ENCODE results near the gene DIP2A. TPM values are rescaled to one million over a fixed set of nuclear protein-coding genes. Genes with fewer than 3 reads are reported as not detected.

DIP2A gene
- total RNA-seq, 2 donors from 2014 or later, result 44.2 to 82.2 TPM

DNA sequence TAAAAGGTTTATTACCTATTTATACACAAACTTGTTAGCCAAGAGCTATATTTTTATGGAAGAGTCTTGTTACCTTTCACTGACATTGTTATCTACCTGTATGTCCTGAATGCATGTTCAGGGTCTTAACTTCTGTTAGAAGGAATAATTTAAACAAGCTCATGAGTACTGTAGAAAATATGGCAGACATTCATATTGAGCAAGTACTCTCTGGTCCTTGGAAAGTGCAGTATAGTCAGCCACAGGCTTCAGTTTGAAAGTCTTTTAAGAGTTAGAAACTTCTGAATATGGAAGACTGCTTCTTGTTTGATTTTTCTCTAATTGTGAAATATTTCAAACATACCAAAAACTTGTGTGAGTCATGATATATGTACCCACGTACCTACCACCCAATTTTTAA is 16.6 kb downstream of the DIP2A start:
- DNase-seq (ENCODE audit: low spot score), result no peak
- Histone ChIP-seq H3K27me3 (replicated peaks; ENCODE audit: insufficient read depth) (no peaks in the 10 kb centered on the region), H3K9me3 (no peaks in the 10 kb centered on the region), H3K4me1 (replicated peaks) (no peaks in the 10 kb centered on the region), H3K36me3 (no peaks in the 10 kb centered on the region), H3K27ac (no peak overlapping the region), H3K4me3 (no peak overlapping the region)
- WGBS, result 94% methylated on average over 1 of the region's 1 CpG
- TF ChIP-seq POLR2A (IDR thresholded peaks at IDR 0.05) (no peak), POLR2AphosphoS5 (IDR thresholded peaks at IDR 0.05) (no peak)
- TF ChIP-seq, protein P1, sequence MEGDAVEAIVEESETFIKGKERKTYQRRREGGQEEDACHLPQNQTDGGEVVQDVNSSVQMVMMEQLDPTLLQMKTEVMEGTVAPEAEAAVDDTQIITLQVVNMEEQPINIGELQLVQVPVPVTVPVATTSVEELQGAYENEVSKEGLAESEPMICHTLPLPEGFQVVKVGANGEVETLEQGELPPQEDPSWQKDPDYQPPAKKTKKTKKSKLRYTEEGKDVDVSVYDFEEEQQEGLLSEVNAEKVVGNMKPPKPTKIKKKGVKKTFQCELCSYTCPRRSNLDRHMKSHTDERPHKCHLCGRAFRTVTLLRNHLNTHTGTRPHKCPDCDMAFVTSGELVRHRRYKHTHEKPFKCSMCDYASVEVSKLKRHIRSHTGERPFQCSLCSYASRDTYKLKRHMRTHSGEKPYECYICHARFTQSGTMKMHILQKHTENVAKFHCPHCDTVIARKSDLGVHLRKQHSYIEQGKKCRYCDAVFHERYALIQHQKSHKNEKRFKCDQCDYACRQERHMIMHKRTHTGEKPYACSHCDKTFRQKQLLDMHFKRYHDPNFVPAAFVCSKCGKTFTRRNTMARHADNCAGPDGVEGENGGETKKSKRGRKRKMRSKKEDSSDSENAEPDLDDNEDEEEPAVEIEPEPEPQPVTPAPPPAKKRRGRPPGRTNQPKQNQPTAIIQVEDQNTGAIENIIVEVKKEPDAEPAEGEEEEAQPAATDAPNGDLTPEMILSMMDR (IDR thresholded peaks at IDR 0.05), result no peak
- intact Hi-C loops (cut with DNase I), result no loop called here

DNA sequence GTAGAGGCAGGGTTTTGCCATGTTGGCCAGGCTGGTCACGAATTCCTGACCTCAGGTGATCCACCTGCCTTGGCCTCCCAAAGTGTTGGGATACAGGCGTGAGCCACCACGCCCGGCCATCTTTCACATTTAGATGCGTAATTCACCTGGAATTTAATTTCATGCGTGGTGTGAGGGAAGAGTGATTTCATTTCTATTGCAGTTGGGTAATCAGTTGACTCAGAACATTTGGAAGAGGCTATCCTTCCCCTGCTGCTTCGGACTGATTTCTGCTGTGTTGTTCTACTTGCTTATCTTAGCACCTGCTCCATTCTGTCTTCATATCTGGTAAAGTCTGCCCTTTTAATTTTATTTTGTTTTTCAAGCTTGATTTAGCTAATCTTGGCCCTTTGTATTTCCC is 19.1 kb downstream of the DIP2A start:
- intact Hi-C loops (cut with DNase I), result no loop called here
- Histone ChIP-seq H3K9me3 (no peaks in the 10 kb centered on the region), H3K4me1 (replicated peaks) (no peaks in the 10 kb centered on the region), H3K4me3 (no peak overlapping the region), H3K27ac (no peak overlapping the region), H3K36me3 (no peaks in the 10 kb centered on the region), H3K27me3 (replicated peaks; ENCODE audit: insufficient read depth) (no peaks in the 10 kb centered on the region)
- no peak for DNase-seq (ENCODE audit: low spot score)
- WGBS, result 96% methylated on average over 7 of the region's 7 CpGs
- TF ChIP-seq POLR2A (IDR thresholded peaks at IDR 0.05), result no peak
- TF ChIP-seq POLR2AphosphoS5 (IDR thresholded peaks at IDR 0.05), result no peak
- TF ChIP-seq, protein P1 (IDR thresholded peaks at IDR 0.05), result no peak

DNA sequence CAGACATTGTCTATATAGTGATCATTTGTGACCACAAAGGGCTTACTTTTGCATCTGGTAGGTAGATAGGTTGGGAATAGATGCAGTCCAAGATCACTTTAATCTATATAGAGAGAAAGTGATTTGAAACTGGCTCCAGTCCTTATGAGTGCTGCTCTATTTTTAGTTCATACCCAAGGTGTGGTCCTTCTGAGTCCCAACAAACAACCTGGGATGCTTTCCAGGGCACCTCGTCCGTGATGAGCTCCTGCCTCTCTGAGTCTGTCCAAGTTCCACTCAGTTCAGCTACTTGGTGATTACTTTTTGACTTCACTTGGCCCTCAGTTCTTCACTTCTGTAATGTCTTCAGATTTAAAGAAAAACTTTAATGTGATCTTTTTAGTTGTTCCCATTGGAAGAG is 20.2 kb downstream of the DIP2A start:
- TF ChIP-seq, protein P1 (IDR thresholded peaks at IDR 0.05), result no peak
- no peak for TF ChIP-seq POLR2A (IDR thresholded peaks at IDR 0.05)
- no peak for TF ChIP-seq POLR2AphosphoS5 (IDR thresholded peaks at IDR 0.05)
- H3K4me3 ChIP-seq, result no peak overlapping the region
- H3K27me3 ChIP-seq (replicated peaks; ENCODE audit: insufficient read depth), result no peaks in the 10 kb centered on the region
- H3K9me3 ChIP-seq, result no peaks in the 10 kb centered on the region
- 50% methylated on average over 2 of the region's 2 CpGs for WGBS
- H3K27ac ChIP-seq, result no peak overlapping the region
- no peak for DNase-seq (ENCODE audit: low spot score)
- H3K4me1 ChIP-seq (replicated peaks), result no peaks in the 10 kb centered on the region
- no peaks in the 10 kb centered on the region for H3K36me3 ChIP-seq
- intact Hi-C loops (cut with DNase I), result no loop called here

DNA sequence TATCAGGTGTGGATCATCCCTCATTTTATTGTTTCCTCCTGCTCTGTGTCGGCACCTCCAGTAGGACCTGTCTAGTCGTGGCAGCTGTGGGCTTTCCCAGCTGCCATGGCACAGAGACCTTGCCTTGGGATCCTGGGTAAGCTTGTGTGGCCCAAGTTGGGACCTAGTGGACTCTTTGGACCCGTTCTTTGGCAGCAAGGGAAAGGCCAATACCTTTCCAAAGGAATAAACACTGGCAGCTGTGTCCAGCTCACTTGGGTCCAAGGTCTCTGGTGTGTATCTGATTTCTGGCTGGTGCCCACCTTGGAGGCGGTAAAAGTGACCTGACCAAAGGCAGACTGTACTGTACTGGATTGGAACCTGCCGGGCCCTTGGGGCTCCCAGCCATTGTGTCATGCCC is 21.8 kb downstream of the DIP2A start:
- Histone ChIP-seq H3K4me1 (replicated peaks) (no peaks in the 10 kb centered on the region), H3K4me3 (no peak overlapping the region), H3K36me3 (no peaks in the 10 kb centered on the region), H3K27me3 (replicated peaks; ENCODE audit: insufficient read depth) (no peaks in the 10 kb centered on the region), H3K27ac (no peak overlapping the region), H3K9me3 (no peaks in the 10 kb centered on the region)
- TF ChIP-seq POLR2A (IDR thresholded peaks at IDR 0.05), result no peak
- no peak for TF ChIP-seq POLR2AphosphoS5 (IDR thresholded peaks at IDR 0.05)
- TF ChIP-seq, protein P1 (IDR thresholded peaks at IDR 0.05), result no peak
- DNase-seq (ENCODE audit: low spot score), result no peak
- WGBS, result 86% methylated on average over 5 of the region's 5 CpGs
- intact Hi-C loops (cut with DNase I), result no loop called here

DNA sequence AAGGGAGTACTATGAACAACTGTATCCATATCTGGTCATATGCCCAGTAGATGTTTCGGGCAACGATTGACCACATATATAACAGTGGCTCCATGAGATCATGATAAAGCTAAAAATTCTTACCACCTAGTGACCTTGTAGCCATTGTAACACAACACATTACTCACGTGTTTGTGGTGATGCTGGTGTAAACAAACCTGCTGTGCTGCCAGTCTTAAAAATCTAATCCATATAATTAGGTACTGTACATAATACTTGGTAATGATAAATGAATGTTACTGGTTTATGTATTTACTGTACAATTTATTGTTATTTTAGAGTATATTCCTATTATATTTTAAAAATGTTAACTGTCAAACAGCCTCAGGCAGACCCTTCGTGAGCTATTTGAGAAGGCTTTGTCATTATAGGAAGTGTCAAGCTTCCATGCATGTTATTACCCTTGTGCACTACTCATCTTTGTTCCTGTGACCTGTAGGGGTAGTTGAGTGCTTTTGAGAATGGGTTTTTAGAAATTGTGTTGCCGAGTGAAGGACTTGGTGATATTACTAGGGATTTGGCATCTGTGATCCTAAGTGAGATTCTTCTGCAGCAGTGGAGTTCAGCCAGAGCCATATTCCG is 23.6 kb downstream of the DIP2A start:
- Histone ChIP-seq H3K27me3 (replicated peaks; ENCODE audit: insufficient read depth) (no peaks in the 10 kb centered on the region), H3K4me3 (no peak overlapping the region), H3K27ac (no peak overlapping the region), H3K4me1 (replicated peaks) (no peaks in the 10 kb centered on the region), H3K36me3 (no peaks in the 10 kb centered on the region), H3K9me3 (no peaks in the 10 kb centered on the region)
- intact Hi-C loops (cut with DNase I), result no loop called here
- TF ChIP-seq POLR2AphosphoS5 (IDR thresholded peaks at IDR 0.05), result no peak
- TF ChIP-seq, protein P1 (IDR thresholded peaks at IDR 0.05), result no peak
- WGBS, result 90% methylated on average over 6 of the region's 6 CpGs
- DNase-seq (ENCODE audit: low spot score), result no peak
